HG03460 (cell line): Measurements from ENCODE around the gene NBDY.

Experiments used
- ATAC-seq: cut with Tn5 transposase; IDR thresholded peaks from one replicate; pipeline ENCODE4 v1.9.1; 2021; ENCODE audit not compliant: unreplicated experiment

Gene NBDY

GRCh38 chrX:56784666-56785065, 55.6 kb downstream of the NBDY start:
- ATAC-seq = no peak

- ATAC-seq = no peak
Observed at GRCh38 chrX:56785442-56785841, 56.4 kb downstream of the NBDY start.

- ATAC-seq = no peak
Observed at GRCh38 chrX:56786889-56787733, 58.1 kb downstream of the NBDY start.

- ATAC-seq = no peak
Observed at GRCh38 chrX:56787734-56788152, 58.7 kb downstream of the NBDY start.

GRCh38 chrX:56788229-56788628, 59.2 kb downstream of the NBDY start:
- ATAC-seq = no peak

GRCh38 chrX:56788717-56789122, 59.7 kb downstream of the NBDY start:
- no peak for ATAC-seq

- ATAC-seq = no peak
Observed at GRCh38 chrX:56789518-56790070, 60.6 kb downstream of the NBDY start.

GRCh38 chrX:56790778-56791177, 61.7 kb downstream of the NBDY start:
- no peak for ATAC-seq

GRCh38 chrX:56791456-56791855, 62.4 kb downstream of the NBDY start:
- ATAC-seq = no peak

- ATAC-seq = no peak
Observed at GRCh38 chrX:56792270-56793111, 63.4 kb downstream of the NBDY start.

- ATAC-seq = no peak
Observed at GRCh38 chrX:56793112-56793430, 64.0 kb downstream of the NBDY start.

- ATAC-seq = no peak
Observed at GRCh38 chrX:56793521-56794320, 64.7 kb downstream of the NBDY start.

GRCh38 chrX:56794404-56795230, 65.6 kb downstream of the NBDY start:
- no peak for ATAC-seq

- ATAC-seq = no peak
Observed at GRCh38 chrX:56795309-56795868, 66.3 kb downstream of the NBDY start.

GRCh38 chrX:56796641-56797395, 67.8 kb downstream of the NBDY start:
- no peak for ATAC-seq

GRCh38 chrX:56797574-56798338, 68.7 kb downstream of the NBDY start:
- no peak for ATAC-seq

- no peak for ATAC-seq
Observed at GRCh38 chrX:56798339-56798711, 69.3 kb downstream of the NBDY start.
